Glutamatergic neuron (in vitro differentiated cells): ENCODE results near the gene ZNF319. TPM values are rescaled to one million over a fixed set of nuclear protein-coding genes. Genes with fewer than 3 reads are reported as not detected.
"Not testable (repeated sequence)": the region's sequence is repeated elsewhere in the genome, so short reads cannot be mapped to it uniquely, and the experiment has no call there.

Source experiments
- DNase-seq: peaks from one replicate; pipeline ENCODE4 v3.0.0; 2022
- H3K27ac Mint-ChIP-seq: one replicate; pipeline ENCODE4 v1.8.0; 2020; ENCODE audit warnings: mild to moderate bottlenecking, mixed read lengths, inconsistent platforms; ENCODE audit not compliant: unreplicated experiment
- H3K27me3 Mint-ChIP-seq: one replicate; pipeline ENCODE4 v1.8.0; 2020; ENCODE audit warnings: mild to moderate bottlenecking, moderate library complexity, mixed read lengths, inconsistent platforms; ENCODE audit not compliant: unreplicated experiment
- H3K36me3 Mint-ChIP-seq: one replicate; pipeline ENCODE4 v1.8.0; 2020; ENCODE audit warnings: mild to moderate bottlenecking, mixed read lengths, inconsistent platforms; ENCODE audit not compliant: unreplicated experiment
- H3K4me1 Mint-ChIP-seq: one replicate; pipeline ENCODE4 v1.8.0; 2020; ENCODE audit warnings: mild to moderate bottlenecking, low read depth, mixed read lengths, inconsistent platforms; ENCODE audit not compliant: unreplicated experiment
- H3K4me3 Mint-ChIP-seq: one replicate; pipeline ENCODE4 v1.8.0; 2020; ENCODE audit warnings: mild to moderate bottlenecking, mixed read lengths, inconsistent platforms; ENCODE audit not compliant: unreplicated experiment
- H3K9me3 Mint-ChIP-seq: one replicate; pipeline ENCODE4 v1.8.0; 2020; ENCODE audit warnings: mild to moderate bottlenecking, moderate library complexity, mixed read lengths, inconsistent platforms; ENCODE audit not compliant: unreplicated experiment
- total RNA-seq: library from RNA; stranded (reverse); fragmentation: NEBNext Ultra II Directional; extraction: Animal tissue kit (Norgen Biotek cat#: 25700); gene quantifications from one replicate; pipeline ENCODE4 v1.2.1, GENCODE V29; 2021; ENCODE audit not compliant: unreplicated experiment
- TF ChIP-seq, protein P1 (sequence below): fragments of 200-600 bp; sonication (generic); IDR thresholded peaks from one replicate; pipeline ENCODE4 v1.5.0; 2021; ENCODE audit not compliant: partially characterized antibody, unreplicated experiment

The ZNF319 gene
- total RNA-seq, 1 donor from 2014 or later: 13.9 TPM

DNA sequence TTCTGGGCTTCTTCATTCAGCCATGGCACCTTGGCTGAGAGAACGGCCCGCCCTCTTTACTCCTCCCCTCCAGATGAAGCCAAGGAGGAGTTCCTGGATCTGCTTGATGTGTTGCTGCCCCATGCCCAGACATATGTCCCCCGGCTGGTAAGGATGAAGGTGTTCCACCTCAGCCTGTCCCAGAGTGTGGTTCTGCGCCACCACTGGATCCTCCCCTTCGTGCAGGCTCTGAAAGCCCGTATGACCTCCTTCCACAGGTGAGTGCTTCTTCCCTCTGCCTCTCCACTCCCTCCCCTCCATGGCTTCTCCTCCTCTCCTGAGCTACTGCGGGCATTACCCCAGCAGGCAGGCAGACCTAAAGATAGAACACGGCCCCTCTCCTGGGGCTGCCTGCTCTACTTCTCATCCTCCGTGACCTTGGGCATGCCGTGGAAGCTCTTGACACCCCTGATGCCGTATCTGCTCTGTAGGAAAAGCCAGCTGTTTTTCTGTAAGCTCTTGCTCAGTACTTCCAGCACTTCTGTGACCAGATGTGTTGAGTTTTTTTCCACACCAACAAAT lies 9.5 kb upstream of the ZNF319 start:
- peak; percentile 9 for DNase-seq
- peak overlapping the region; percentile 44 for H3K27ac Mint-ChIP-seq
- H3K4me3 Mint-ChIP-seq: peak overlapping the region; percentile 39
- TF ChIP-seq, protein P1, sequence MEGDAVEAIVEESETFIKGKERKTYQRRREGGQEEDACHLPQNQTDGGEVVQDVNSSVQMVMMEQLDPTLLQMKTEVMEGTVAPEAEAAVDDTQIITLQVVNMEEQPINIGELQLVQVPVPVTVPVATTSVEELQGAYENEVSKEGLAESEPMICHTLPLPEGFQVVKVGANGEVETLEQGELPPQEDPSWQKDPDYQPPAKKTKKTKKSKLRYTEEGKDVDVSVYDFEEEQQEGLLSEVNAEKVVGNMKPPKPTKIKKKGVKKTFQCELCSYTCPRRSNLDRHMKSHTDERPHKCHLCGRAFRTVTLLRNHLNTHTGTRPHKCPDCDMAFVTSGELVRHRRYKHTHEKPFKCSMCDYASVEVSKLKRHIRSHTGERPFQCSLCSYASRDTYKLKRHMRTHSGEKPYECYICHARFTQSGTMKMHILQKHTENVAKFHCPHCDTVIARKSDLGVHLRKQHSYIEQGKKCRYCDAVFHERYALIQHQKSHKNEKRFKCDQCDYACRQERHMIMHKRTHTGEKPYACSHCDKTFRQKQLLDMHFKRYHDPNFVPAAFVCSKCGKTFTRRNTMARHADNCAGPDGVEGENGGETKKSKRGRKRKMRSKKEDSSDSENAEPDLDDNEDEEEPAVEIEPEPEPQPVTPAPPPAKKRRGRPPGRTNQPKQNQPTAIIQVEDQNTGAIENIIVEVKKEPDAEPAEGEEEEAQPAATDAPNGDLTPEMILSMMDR: no peak
- peaks cover 6% of the 10 kb centered on the region for H3K9me3 Mint-ChIP-seq
- H3K4me1 Mint-ChIP-seq: peaks cover 12% of the 10 kb centered on the region
- H3K36me3 Mint-ChIP-seq: peaks cover 8% of the 10 kb centered on the region
- H3K27me3 Mint-ChIP-seq: peaks cover 2% of the 10 kb centered on the region

DNA sequence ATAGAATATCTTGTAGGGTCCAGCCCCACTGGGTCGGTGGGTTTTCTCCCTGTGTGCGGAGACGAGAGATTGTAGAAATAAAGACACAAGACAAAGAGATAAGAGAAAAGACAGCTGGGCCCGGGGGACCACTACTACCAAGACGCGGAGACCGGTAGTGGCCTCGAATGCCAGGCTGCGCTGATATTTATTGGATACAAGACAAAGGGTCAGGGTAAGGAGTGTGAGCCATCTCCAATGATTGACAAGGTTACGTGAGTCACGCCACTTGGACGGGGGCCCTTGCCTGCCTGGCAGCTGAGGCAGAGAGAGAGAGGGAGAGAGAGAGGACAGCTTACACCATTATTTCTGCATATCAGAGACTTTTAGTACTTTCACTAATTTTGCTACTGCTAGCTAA lies 4.3 kb upstream of the ZNF319 start:
- not testable (repeated sequence) for H3K27ac Mint-ChIP-seq, H3K27me3 Mint-ChIP-seq, H3K9me3 Mint-ChIP-seq, H3K36me3 Mint-ChIP-seq, H3K4me3 Mint-ChIP-seq
- peaks cover 13% of the 10 kb centered on the region for H3K4me1 Mint-ChIP-seq
- peak; percentile 5 for DNase-seq

DNA sequence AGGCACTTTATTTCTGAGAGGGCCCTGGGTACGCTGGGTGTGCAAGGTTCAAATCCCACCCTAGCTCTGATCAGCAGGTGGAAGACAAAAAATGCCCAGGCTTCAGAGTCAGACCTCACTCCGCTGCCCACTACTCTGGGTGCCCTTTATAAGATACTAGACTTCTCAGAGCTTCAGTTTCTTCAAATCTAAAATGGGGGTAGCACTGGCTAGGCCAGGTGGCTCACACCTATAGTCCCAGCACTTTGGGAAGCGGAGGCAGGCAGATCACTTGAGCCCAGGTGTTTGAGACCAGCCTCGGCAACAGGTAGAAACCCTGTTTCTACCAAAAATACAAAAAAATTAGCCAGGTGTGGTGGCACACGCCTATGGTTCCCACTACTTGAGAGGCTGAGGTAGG lies 2.5 kb upstream of the ZNF319 start:
- peak; percentile 9 for DNase-seq
- Mint-ChIP-seq H3K4me1 (peaks cover 17% of the 10 kb centered on the region), H3K27me3 (peaks cover 8% of the 10 kb centered on the region), H3K27ac (no peak overlapping the region), H3K4me3 (no peak overlapping the region), H3K36me3 (no peaks in the 10 kb centered on the region), H3K9me3 (peaks cover 14% of the 10 kb centered on the region)
- TF ChIP-seq, protein P1: no peak

DNA sequence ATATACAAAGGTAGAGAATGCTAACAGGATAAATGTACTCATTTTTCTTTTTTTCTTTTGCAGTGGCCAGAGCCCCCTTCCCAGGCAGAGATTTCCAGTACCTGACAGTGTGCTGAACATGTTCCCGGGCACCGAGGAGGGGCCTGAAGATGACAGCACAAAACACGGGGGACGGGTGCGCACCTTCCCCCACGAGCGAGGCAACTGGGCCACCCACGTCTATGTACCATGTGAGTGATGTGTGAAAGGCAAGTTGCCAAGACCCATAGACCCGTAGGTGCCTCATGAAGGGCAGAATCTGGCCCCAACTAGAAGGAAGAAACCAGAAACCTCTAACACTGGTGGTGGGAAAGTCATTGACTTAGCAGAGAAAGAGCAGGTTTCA lies 1.9 kb upstream of the ZNF319 start:
- Mint-ChIP-seq H3K9me3 (peaks cover 14% of the 10 kb centered on the region), H3K4me3 (peak overlapping the region; percentile 92), H3K4me1 (peaks cover 17% of the 10 kb centered on the region), H3K27me3 (peaks cover 8% of the 10 kb centered on the region), H3K27ac (no peak overlapping the region), H3K36me3 (no peaks in the 10 kb centered on the region)
- TF ChIP-seq, protein P1: no peak
- no peak for DNase-seq

DNA sequence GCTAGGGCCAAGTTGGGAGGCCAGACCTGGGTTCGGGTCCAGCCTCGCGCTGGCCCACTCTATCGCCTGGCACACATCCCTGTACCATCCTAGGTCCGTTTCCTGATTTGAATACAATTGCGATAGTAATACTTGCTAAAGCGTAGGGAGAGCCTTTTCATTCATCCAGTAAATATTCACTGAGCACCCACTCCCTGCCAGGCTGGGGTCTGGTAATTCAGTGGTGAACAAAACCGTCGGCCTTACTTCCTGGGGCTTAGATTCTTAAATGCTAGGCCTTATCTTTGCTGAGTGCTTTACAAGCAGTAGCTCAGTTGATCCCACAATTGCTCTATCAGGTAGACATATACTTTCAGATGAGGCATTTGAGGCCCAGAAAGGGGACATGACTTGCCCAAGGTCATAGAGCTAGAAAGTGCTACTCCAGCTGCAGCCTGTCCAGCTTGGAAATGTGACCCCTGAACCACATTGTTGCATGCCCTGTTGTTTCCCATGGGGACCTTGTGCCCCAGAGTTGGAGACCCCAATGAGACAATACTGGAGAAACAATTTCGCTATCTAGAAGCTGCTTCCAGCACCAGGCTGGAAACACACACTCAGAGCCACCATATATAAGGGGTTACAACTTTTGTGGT lies 1.4 kb upstream of the ZNF319 start:
- Mint-ChIP-seq H3K4me1 (peaks cover 17% of the 10 kb centered on the region), H3K27me3 (peaks cover 8% of the 10 kb centered on the region), H3K27ac (peak overlapping the region; percentile 89), H3K9me3 (peaks cover 11% of the 10 kb centered on the region), H3K36me3 (no peaks in the 10 kb centered on the region), H3K4me3 (peak overlapping the region; percentile 92)
- no peak for DNase-seq
- TF ChIP-seq, protein P1: no peak
